Neural progenitor cell (in vitro differentiated cells): ENCODE measurements around the gene ANKS1B. TPM values are rescaled to one million over a fixed set of nuclear protein-coding genes. Genes with fewer than 3 reads are reported as not detected.
A peak's percentile ranks its signal among the peaks of the same experiment; 100 is the strongest.

ENCODE experiments used
- DNase-seq: peaks from one replicate; pipeline ENCODE4 v3.0.0-alpha.2; 2016; ENCODE audit warnings: low spot score
- H2AFZ ChIP-seq: fragments of 200-600 bp; sonication (generic); replicated peaks from 2 replicates; pipeline ENCODE4 v1.6.1; 2016; ENCODE audit warnings: antibody characterized with exemption
- H3F3A ChIP-seq: fragments of 200-600 bp; sonication (generic); 2 replicates; pipeline ENCODE4 v1.6.1; 2016; ENCODE audit warnings: antibody characterized with exemption, low read depth
- H3K27ac ChIP-seq: fragments of 200-600 bp; sonication (generic); 2 replicates; pipeline ENCODE4 v1.5.1; 2016; ENCODE audit warnings: mild to moderate bottlenecking
- H3K27me3 ChIP-seq: fragments of 200-600 bp; sonication (generic); 2 replicates; pipeline ENCODE4 v1.6.1; 2016; ENCODE audit warnings: mild to moderate bottlenecking, moderate library complexity
- H3K36me3 ChIP-seq: fragments of 200-600 bp; sonication (generic); 2 replicates; pipeline ENCODE4 v1.5.1; 2016
- H3K4me1 ChIP-seq: fragments of 200-600 bp; sonication (generic); 2 replicates; pipeline ENCODE4 v1.6.1; 2016; ENCODE audit warnings: mixed run types
- H3K4me2 ChIP-seq: fragments of 200-600 bp; sonication (generic); 2 replicates; pipeline ENCODE4 v1.6.1; 2016
- H3K4me3 ChIP-seq: fragments of 200-600 bp; sonication (generic); 2 replicates; pipeline ENCODE4 v1.5.1; 2016
- H3K79me2 ChIP-seq: fragments of 200-600 bp; sonication (generic); 2 replicates; pipeline ENCODE4 v1.6.1; 2016; ENCODE audit warnings: low read depth
- H3K9ac ChIP-seq: fragments of 200-600 bp; sonication (generic); 2 replicates; pipeline ENCODE4 v1.6.1; 2016
- H3K9me3 ChIP-seq: fragments of 200-600 bp; sonication (generic); 2 replicates; pipeline ENCODE4 v1.5.1; 2016; ENCODE audit warnings: low read depth
- H4K20me1 ChIP-seq: fragments of 200-600 bp; sonication (generic); 2 replicates; pipeline ENCODE4 v1.6.1; 2016; ENCODE audit warnings: low read depth
- H3K27ac Mint-ChIP-seq: 3 replicates; pipeline ENCODE4 v1.8.0; 2021; ENCODE audit warnings: mixed read lengths
- H3K27me3 Mint-ChIP-seq: 2 replicates; pipeline ENCODE4 v1.8.0; 2022; ENCODE audit warnings: low read depth, mild to moderate bottlenecking, inconsistent platforms, moderate library complexity, mixed read lengths; ENCODE audit not compliant: insufficient read depth
- H3K36me3 Mint-ChIP-seq: 3 replicates; pipeline ENCODE4 v1.8.0; 2021; ENCODE audit warnings: mixed read lengths
- H3K4me1 Mint-ChIP-seq: 3 replicates; pipeline ENCODE4 v1.8.0; 2021; ENCODE audit warnings: mixed read lengths
- H3K4me3 Mint-ChIP-seq: 3 replicates; pipeline ENCODE4 v1.8.0; 2021; ENCODE audit warnings: mild to moderate bottlenecking, moderate library complexity, mixed read lengths
- H3K9me3 Mint-ChIP-seq: 3 replicates; pipeline ENCODE4 v1.8.0; 2020; ENCODE audit warnings: mixed read lengths
- EZH2 ChIP-seq: fragments of 200-600 bp; sonication (generic); IDR thresholded peaks from 2 replicates; pipeline ENCODE4 v1.6.1; 2017; ENCODE audit warnings: antibody characterized with exemption, mild to moderate bottlenecking, moderate library complexity
- EZH2phosphoT487 ChIP-seq: fragments of 200-600 bp; sonication (generic); IDR thresholded peaks from 2 replicates; pipeline ENCODE4 v1.6.1; 2017; ENCODE audit warnings: antibody characterized with exemption
- total RNA-seq: library from RNA; depleted of rRNA; stranded (reverse); fragments of >200 nt; gene quantifications from 2 replicates; pipeline ENCODE4 v1.2.3, GENCODE V29; 2015; ENCODE audit warnings: low replicate concordance
- TF ChIP-seq, protein P1 (sequence below): fragments of 200-600 bp; sonication (generic); IDR thresholded peaks from 2 replicates; pipeline ENCODE4 v1.5.1; 2017; ENCODE audit warnings: antibody characterized with exemption, mild to moderate bottlenecking

The ANKS1B gene
- total RNA-seq, 1 donor from 2014 or later: 7.9 TPM

DNA sequence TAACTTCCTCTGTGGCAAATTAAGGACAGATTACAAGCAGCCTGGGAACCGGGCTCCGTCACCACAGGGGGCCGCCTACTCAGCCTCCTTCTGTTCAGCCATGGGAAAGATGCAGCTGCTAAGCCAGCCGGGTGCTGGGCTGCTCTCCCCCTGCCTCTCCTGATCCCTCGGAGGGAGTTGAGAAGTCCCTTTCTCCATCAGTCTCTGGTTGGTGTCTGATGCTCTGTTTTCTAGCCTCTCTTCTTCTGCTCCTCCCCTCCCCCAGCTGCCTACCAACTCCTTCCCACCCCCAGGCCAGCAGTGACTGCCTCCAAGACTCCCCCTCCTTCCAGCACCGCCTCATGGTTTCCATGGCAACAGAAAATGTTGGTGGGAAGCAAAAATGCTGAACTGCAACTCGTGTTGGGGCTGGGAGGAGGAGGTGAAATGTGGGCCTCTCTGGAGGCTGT lies 853.0 kb downstream of the ANKS1B start:
- H3K36me3 Mint-ChIP-seq: peaks cover 5% of the 10 kb centered on the region
- H3K79me2 ChIP-seq: no peaks in the 10 kb centered on the region
- H3K27me3 Mint-ChIP-seq: no peaks in the 10 kb centered on the region
- H3K36me3 ChIP-seq: no peaks in the 10 kb centered on the region
- H3K27ac Mint-ChIP-seq: no peak overlapping the region
- peak overlapping the region; percentile 50 for H2AFZ ChIP-seq
- peak overlapping the region; percentile 65 for H3K4me2 ChIP-seq
- H3K9ac ChIP-seq: no peak overlapping the region
- H3K4me3 Mint-ChIP-seq: no peak overlapping the region
- DNase-seq: peak; percentile 91
- H3K9me3 Mint-ChIP-seq: peaks cover 2% of the 10 kb centered on the region
- peaks cover 10% of the 10 kb centered on the region for H3F3A ChIP-seq
- H3K27me3 ChIP-seq: no peaks in the 10 kb centered on the region
- H3K4me3 ChIP-seq: no peak overlapping the region
- peaks cover 7% of the 10 kb centered on the region for H3K4me1 Mint-ChIP-seq
- peak overlapping the region; percentile 74 for H3K27ac ChIP-seq
- no peaks in the 10 kb centered on the region for H3K9me3 ChIP-seq
- peaks cover 18% of the 10 kb centered on the region for H3K4me1 ChIP-seq
- H4K20me1 ChIP-seq: no peaks in the 10 kb centered on the region
- no peak for TF ChIP-seq EZH2phosphoT487
- TF ChIP-seq, protein P1, sequence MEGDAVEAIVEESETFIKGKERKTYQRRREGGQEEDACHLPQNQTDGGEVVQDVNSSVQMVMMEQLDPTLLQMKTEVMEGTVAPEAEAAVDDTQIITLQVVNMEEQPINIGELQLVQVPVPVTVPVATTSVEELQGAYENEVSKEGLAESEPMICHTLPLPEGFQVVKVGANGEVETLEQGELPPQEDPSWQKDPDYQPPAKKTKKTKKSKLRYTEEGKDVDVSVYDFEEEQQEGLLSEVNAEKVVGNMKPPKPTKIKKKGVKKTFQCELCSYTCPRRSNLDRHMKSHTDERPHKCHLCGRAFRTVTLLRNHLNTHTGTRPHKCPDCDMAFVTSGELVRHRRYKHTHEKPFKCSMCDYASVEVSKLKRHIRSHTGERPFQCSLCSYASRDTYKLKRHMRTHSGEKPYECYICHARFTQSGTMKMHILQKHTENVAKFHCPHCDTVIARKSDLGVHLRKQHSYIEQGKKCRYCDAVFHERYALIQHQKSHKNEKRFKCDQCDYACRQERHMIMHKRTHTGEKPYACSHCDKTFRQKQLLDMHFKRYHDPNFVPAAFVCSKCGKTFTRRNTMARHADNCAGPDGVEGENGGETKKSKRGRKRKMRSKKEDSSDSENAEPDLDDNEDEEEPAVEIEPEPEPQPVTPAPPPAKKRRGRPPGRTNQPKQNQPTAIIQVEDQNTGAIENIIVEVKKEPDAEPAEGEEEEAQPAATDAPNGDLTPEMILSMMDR: no peak
- TF ChIP-seq EZH2: no peak

DNA sequence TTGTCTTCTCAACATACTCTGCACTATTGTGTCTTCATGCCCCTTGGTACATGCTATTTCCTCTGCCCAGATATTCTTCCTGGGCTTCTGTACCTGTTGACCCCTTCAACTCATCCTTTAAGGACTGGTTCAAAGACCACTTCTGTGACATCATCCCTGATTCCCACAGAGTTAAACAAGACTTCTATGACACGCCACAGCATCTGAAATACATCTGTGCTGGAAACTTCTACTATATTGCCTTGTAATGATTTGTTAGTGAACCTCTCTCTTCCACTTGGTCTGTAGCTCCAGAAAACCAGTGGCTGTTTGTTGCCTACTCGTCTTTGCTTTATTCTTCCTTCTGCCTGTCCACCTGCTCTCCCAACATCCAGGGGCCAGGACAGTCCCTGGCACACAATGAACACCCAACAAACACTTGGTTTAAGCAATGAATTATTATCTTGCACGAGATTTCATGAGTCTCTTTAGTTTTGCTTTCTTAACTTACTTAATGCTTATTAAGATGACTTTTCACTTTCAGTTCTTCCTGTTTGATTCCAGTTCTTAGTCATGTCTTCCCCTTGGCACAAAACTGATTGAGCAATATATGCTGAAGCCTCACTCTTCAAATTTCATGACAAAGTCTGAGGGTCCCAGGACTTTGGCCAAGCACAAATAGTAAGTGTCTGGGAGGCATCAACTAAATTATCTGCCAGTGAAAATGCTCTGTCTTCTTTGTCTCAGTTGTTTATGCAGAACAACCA lies 853.8 kb downstream of the ANKS1B start:
- Histone ChIP-seq H3K9ac (no peak overlapping the region), H3K4me2 (peak overlapping the region; percentile 65), H3K4me3 (no peak overlapping the region)

DNA sequence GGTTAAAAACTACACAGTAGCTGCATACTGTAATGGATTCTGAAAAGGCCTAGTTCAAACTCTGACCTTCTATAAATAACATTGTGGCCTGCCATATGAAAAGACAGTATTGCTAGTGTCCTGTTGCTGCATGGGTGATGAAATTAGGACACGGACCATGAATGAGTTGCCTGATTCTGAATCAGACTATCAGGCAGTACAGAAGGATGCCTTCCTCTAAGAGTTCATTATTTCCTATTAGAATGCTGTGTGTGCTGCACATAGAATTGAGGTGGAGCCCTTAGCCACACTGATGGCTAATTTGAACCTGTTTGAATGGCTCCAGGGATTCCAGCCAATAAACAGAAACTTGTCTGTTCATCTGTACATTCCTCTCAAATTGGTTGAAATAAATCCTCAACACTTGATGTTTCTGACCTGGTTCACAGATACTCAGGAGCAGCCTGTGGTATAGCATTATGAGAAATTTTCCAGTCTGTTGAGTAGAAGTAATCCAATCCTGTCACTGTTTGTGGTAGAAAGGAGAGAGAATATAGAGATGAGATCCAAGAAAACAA lies 856.4 kb downstream of the ANKS1B start:
- H3K27me3 ChIP-seq: no peaks in the 10 kb centered on the region
- H3K4me2 ChIP-seq: no peak overlapping the region
- H3K79me2 ChIP-seq: no peaks in the 10 kb centered on the region
- no peaks in the 10 kb centered on the region for H4K20me1 ChIP-seq
- no peak overlapping the region for H3K27ac ChIP-seq
- no peak overlapping the region for H3K9ac ChIP-seq
- Mint-ChIP-seq H3K4me1 (peaks cover 6% of the 10 kb centered on the region), H3K36me3 (peaks cover 5% of the 10 kb centered on the region), H3K27me3 (no peaks in the 10 kb centered on the region), H3K9me3 (peaks cover 2% of the 10 kb centered on the region), H3K4me3 (no peak overlapping the region), H3K27ac (peak overlapping the region; percentile 50)
- H3F3A ChIP-seq: peaks cover 10% of the 10 kb centered on the region
- no peak for DNase-seq
- no peak overlapping the region for H3K4me3 ChIP-seq
- H2AFZ ChIP-seq: no peak overlapping the region
- H3K36me3 ChIP-seq: no peaks in the 10 kb centered on the region
- no peaks in the 10 kb centered on the region for H3K9me3 ChIP-seq
- peaks cover 15% of the 10 kb centered on the region for H3K4me1 ChIP-seq
- TF ChIP-seq EZH2phosphoT487: no peak
- TF ChIP-seq EZH2: no peak

More for the DNA sequence above, 853.8 kb downstream of the ANKS1B start:
- Histone ChIP-seq H3K36me3 (no peaks in the 10 kb centered on the region), H3K9me3 (no peaks in the 10 kb centered on the region), H3F3A (peaks cover 10% of the 10 kb centered on the region), H3K4me1 (peaks cover 15% of the 10 kb centered on the region), H3K79me2 (no peaks in the 10 kb centered on the region), H3K27ac (peak overlapping the region; percentile 49), H3K27me3 (no peaks in the 10 kb centered on the region), H2AFZ (peak overlapping the region; percentile 15), H4K20me1 (no peaks in the 10 kb centered on the region)
- no peak overlapping the region for H3K27ac Mint-ChIP-seq
- TF ChIP-seq EZH2 (no peak), EZH2phosphoT487 (no peak)
- TF ChIP-seq, protein P1: no peak
- no peak overlapping the region for H3K4me3 Mint-ChIP-seq
- peaks cover 2% of the 10 kb centered on the region for H3K9me3 Mint-ChIP-seq
- peaks cover 7% of the 10 kb centered on the region for H3K4me1 Mint-ChIP-seq
- no peaks in the 10 kb centered on the region for H3K27me3 Mint-ChIP-seq
- peaks cover 5% of the 10 kb centered on the region for H3K36me3 Mint-ChIP-seq
- DNase-seq: no peak

DNA sequence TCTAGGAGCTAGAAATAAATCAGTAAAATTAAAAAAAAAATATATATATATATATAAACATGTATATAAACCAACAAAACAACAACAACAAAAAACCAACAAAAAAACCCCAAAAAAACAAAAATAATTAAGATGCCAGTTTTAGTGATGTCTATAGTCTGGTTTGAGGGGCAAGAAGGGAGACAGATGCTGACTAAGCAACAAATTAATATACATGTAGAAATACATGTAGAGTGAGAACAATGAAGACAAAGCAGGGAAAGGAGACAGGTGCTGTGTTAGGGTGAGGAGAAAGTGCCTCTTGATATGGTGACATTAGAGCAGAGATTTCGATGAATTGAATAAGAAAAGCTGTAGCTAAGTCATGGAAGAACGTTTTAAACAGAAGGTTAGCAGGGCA lies 861.8 kb downstream of the ANKS1B start:
- no peaks in the 10 kb centered on the region for H3K36me3 ChIP-seq
- H3F3A ChIP-seq: no peaks in the 10 kb centered on the region
- no peaks in the 10 kb centered on the region for H3K79me2 ChIP-seq
- Mint-ChIP-seq H3K4me1 (peaks cover 27% of the 10 kb centered on the region), H3K4me3 (no peak overlapping the region), H3K27me3 (peaks cover 4% of the 10 kb centered on the region), H3K36me3 (no peaks in the 10 kb centered on the region), H3K9me3 (no peaks in the 10 kb centered on the region), H3K27ac (no peak overlapping the region)
- H3K4me1 ChIP-seq: no peaks in the 10 kb centered on the region
- H3K9ac ChIP-seq: no peak overlapping the region
- H3K27ac ChIP-seq: no peak overlapping the region
- no peaks in the 10 kb centered on the region for H3K27me3 ChIP-seq
- H4K20me1 ChIP-seq: no peaks in the 10 kb centered on the region
- DNase-seq: no peak
- no peaks in the 10 kb centered on the region for H3K9me3 ChIP-seq
- no peak for TF ChIP-seq EZH2
- TF ChIP-seq EZH2phosphoT487: no peak
- TF ChIP-seq, protein P1: no peak
- H2AFZ ChIP-seq: no peak overlapping the region
- H3K4me3 ChIP-seq: no peak overlapping the region
- H3K4me2 ChIP-seq: no peak overlapping the region
